GM19238 (cell line): ENCODE results near the gene GATAD2B.

Source experiments
- DNase-seq: peaks from one replicate; pipeline ENCODE4 v3.0.0; 2011; ENCODE audit warnings: low spot score; ENCODE audit not compliant: insufficient read length

Gene GATAD2B

GRCh38 chr1:153922972-153923925 is at the start of gene GATAD2B:
TSS of gene GATAD2B (minus strand) at chr1:153922972. CDS start at chr1:153828347, 94,625 bp downstream.
- peak; percentile 91 for DNase-seq

- DNase-seq: no peak
Observed at GRCh38 chr1:153970346-153970745, 47.6 kb upstream of the GATAD2B start.

DNA sequence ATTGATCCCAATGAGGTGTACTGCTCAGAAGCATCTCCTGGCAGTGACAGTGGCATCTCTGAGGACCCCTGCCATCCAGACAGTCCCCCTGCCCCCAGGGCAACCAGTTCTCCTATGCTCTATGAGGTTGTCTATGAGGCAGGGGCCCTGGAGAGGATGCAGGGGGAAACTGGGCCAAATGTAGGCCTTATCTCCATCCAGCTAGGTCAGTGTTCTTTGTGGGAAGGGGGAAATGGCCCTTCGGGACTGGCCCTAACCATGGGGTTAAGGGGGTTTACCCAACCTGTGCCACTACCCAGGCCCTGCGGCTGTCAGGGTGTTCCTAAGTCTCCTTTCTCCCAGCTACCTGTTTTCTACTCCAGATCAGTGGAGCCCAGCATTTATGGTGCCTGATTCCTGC is 46.2 kb upstream of the GATAD2B start:
- DNase-seq: no peak

DNA sequence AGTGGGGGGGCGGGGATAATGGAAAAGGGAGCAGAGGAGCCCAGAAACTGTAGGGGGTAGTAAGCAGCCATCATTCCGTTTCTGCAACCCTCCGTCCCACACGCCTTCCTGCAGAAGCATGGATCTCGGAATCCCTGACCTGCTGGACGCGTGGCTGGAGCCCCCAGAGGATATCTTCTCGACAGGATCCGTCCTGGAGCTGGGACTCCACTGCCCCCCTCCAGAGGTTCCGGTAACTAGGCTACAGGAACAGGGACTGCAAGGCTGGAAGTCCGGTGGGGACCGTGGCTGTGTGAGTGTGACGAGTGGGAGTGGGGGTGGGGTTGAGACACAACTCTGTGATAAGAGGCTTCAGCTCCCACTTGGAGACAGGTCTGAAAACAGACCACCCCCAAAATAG is 45.6 kb upstream of the GATAD2B start:
- DNase-seq: no peak

DNA sequence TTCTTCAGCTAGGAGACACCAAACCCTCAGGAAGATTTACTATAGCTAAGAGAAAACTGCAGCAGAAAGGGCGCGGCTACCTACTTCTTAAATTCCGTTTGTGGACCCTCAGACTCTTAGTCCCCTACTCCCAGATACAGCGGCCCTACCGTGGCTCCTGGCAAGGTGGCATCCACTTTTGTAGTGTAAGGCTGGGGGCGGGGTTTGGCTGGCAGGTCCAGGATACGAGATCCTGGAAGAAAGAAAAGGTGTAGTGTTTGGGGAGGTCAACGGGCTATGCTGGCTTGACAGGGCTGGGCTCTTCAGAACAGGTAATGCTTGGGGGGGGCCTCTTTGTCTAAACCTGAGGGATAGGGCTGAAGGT is 45.2 kb upstream of the GATAD2B start:
- no peak for DNase-seq

DNA sequence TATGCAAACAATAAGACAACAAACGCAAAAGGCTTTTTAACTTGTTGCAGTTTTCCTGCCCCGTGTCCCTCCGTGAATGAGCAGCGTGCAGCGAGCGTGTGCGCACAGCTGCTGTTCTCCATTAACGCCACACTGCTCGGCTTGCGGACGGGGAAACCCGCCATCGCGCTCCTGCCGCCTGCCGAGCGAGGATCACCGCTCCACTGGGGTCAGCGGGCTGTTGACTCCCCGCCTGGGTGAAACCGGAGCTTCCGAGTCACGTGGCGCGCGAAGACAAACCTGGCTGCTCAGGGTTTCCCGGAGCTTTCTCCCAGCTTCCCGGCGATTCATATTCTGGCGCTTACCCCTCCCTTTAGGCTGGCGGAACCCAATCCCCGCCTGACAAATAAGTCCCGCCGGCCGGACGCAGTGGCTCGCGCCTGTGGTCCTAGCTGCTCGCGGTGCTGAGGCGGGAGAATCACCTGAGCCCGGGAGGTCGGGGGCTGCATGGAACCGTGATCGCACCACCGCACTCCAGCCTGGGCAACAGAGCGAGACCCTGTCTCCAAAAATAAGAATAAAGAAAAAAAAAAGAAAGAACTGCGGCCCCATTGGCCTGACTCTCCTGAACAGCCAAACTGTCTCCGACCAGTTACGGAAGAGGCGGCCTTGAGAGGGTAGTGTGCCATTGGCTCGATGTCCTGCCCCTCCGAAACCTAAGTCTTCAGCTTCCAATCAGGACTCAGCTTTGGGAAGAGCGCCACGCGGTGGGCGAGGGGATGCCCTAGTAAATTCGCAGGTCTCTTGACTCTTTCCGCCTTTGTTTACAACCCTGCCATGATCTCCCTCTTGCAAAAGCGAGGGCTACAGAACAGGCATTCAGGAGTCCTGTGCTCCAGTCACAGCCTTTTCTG is 44.6 kb upstream of the GATAD2B start, which contains the start of gene CREB3L4:
TSS of gene CREB3L4 (plus strand) at position 796 of the 893 bp plus-strand sequence. CDS start 624 bp downstream, outside the sequence.
- DNase-seq: peak; percentile 81

DNA sequence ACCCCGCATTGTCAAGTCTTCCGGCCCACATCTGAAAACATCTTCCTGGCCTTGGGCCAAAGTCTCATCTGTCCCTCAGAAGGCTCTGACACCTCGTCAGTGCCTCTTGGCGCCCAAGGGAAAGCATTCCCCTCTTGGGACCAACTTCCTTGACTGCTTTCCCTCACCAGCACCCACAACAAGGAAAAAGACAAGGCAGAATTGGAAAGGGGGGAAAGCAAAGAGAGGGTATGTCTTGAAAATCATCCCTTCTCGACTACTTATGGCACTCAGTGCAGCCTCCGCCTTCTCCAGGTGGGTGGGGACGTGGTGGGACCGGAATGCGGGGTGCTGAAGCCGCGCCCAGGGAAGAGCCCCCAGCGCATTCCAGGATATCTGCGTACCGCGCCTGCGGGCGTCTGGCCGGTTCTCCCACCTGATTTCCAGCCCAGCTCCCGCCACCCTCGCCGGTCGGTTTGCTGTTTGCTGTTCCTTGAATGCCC is 41.1 kb upstream of the GATAD2B start:
- no peak for DNase-seq

DNA sequence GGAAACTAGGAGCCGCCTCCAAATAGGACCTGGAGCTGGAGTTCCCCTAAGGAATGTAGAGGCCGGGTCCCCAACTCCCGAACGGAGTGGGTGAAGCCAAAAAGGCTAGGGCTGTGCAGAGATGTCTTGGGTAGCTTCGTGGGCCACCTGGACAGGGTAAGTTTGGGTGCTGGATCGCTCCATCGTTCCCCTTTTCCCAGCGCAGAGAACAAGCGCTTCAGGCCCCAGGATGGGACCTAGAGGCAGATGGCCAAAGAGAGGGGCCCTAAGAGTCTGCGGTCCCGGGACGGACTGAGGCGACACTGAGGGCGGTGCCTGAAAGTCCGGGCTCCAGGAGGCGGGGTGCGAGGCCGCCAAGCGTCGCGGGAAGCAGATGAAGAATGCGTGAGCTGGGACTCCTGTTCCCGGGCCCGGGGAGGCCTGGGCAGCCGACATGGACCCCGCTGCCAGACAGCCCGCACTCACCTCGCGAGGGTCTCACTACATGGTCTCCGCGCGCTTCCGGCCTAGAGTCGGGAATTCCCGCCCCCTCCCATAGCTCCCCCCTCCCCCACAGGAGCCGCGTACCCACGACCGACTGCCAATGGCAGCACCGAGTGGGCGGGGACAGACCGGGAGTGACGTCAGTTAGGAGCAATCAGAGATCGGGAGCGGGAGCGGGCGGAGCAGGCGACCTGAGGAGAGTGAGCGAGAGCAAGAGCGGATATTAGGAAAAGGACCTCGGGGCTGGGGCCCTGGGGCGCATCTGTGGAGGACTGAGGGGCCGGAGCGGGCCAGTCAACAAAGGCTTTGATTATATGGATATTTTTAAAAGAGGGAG is 40.5 kb upstream of the GATAD2B start, which contains the start of gene SLC39A1:
TSS of gene SLC39A1 (minus strand) at position 508 of the 820 bp plus-strand sequence. CDS start 822 bp downstream, outside the sequence.
- DNase-seq: peak; percentile 83

- no peak for DNase-seq
Observed at GRCh38 chr1:153962088-153963029, 39.6 kb upstream of the GATAD2B start.

GRCh38 chr1:153961421-153961820 is 38.6 kb upstream of the GATAD2B start:
- DNase-seq: no peak

DNA sequence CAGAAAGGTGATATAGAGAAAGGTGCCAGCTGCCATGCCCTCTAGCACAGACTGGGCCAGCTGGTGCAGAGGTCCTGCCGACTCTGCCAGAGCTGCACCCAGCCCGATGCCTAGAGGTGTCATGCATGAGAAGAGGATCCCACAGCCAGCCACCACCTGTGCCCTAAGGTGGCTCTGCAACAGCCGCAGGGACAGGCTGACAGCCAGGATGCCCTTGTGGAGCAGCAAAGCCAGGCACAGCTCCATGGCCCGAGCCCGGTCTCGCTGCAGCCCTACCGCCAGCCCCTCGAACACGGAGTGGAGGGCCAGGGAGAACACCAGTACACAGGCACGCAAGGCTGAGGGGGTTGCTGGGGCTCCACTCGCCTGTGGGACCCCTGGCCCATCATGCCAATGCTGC is 37.4 kb upstream of the GATAD2B start:
- DNase-seq: no peak

- no peak for DNase-seq
Observed at GRCh38 chr1:153959454-153959853, 36.7 kb upstream of the GATAD2B start.

DNA sequence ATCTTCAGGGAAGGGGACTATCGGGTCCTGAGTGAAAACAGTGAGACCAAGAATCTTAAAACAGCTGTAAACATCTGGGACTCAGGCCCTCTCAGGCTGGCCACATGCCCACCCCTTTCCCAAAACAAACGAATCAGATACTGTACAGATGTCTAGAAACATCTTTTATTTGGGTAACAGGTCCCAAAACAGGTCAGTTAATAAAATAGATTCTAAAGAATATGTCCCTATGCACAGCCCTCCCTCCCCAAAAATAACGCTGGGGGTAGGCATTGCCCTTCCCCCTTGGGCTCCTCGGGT is 36.1 kb upstream of the GATAD2B start:
- no peak for DNase-seq

DNA sequence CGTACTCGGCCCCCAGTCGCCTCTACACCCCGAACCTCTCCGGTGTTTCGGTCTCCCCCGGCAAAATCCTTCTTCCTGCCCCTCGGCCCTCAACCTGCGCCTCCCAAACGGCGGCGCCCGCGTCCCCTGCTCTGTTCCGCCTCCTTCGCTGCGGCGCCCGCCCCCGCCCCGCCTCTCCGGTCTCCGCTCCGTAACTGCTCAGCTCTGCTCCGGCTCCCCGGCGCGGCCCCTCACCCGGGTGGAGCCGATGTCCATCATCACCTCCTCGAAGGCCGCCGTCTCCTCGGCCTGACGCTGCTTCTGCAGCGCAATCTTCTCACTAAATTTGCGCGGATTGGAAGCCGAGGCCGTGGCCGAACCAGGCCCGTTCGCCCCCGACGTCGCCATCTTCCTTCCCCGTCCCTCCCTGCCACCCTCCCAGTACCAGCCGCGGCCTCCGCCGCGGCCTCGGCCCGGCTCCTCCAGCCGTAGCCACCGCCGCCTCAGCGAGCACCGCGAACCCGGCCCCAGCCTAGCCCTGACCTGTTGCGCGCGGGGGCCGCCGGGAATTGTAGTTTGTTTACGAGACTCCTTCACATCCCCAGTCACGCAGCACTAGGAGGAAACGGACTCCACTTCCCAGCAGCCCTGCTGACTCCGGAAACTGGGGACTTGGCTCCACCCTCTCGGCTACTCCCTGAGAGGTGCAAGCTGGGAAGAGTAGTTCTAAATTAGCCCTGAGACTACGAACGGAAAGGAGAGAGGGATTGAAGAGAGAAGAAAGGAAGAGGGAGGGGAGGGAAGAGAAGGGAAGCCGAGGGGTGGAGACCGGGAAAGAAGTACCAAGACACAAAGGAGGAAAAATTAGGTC is 35.6 kb upstream of the GATAD2B start, which contains the start of gene CRTC2:
TSS of gene CRTC2 (minus strand) at position 502 of the 850 bp plus-strand sequence. CDS start at position 387, 115 bp downstream.
- peak; percentile 96 for DNase-seq

GRCh38 chr1:153957744-153958110 is 35.0 kb upstream of the GATAD2B start:
- DNase-seq: peak; percentile 50

GRCh38 chr1:153956997-153957715 is 34.4 kb upstream of the GATAD2B start:
- no peak for DNase-seq

DNA sequence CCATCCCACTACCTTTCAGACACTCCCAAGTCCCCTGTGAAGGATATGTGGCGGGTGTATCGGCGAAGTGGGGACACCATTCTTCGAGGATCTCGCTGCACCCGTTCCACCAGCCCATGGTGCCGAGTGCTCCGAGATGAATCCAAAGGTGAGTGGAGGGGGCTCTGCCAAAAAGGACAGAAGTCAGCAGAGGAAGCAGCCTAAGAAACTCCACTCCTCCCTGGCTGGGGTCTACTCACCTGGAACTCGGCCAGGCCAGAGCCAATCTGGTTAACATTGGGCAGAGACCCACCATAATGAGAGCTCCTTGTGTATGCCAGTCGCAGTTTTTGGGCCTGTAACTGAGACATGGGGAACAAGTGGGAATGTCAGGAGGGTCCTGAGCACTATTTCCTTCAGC is 32.1 kb upstream of the GATAD2B start:
- DNase-seq: no peak

DNA sequence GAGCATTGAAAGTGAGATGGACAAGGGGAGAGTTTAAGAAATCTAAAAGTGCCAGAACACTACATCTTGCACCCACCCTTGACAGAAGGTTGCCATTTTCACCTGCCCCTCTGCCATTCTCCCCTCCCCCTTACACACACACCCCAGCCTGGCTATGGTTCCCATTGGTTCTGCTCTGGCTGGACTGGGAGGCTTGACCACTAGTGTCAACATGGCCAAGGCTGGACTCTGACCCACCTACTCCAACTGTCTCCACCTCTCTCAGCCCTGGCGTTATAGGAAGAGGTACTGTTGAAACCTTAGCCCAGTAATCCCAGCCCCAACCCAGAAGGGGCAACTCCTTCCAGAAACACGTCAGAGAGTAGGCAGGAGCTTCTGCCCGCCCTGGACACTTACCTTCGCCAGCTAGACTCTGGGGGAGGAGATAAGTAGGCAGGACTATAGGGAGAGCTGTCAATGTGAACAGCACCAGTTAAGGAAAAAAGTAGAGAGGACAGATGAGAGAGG is 31.1 kb upstream of the GATAD2B start:
- DNase-seq: no peak
